Amygdala (tissue), 56 donors: Measurements from ENCODE around the gene RALGAPB.
"Not testable (repeated sequence)": the region's sequence is repeated elsewhere in the genome, so short reads cannot be mapped to it uniquely, and the experiment has no call there.

ENCODE experiments used
- DNase-seq, 56 donors: peaks; one replicate each; lab custom pipeline; 2025; lab: John Stamatoyannopoulos, UW

RALGAPB gene

GRCh38 chr20:38479596-38479995 is 7.0 kb downstream of the RALGAPB start:
- DNase-seq: no peak

DNA sequence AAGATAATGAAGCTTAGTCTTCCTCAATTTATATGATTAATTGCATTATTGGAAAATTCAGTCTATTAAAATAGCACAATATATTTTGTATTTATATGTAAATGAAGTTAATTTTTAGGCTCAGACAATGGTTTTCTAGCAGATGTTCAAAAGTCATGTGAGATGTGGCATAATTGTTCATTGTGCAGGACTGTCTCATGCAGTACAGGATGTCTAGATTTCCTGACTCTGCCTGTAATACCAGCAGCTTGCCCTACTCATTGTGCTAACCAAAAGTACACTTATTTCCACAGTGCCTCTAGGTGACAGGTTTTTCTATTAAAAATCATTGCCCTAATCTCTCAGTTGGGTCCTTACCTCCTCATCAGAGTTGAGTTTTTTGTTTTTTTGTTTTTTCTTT is 12.4 kb downstream of the RALGAPB start:
- no peak for DNase-seq

- no peak for DNase-seq
Observed at GRCh38 chr20:38489181-38489580, 16.5 kb downstream of the RALGAPB start.

GRCh38 chr20:38497246-38497935 is 24.7 kb downstream of the RALGAPB start:
- DNase-seq: no peak

DNA sequence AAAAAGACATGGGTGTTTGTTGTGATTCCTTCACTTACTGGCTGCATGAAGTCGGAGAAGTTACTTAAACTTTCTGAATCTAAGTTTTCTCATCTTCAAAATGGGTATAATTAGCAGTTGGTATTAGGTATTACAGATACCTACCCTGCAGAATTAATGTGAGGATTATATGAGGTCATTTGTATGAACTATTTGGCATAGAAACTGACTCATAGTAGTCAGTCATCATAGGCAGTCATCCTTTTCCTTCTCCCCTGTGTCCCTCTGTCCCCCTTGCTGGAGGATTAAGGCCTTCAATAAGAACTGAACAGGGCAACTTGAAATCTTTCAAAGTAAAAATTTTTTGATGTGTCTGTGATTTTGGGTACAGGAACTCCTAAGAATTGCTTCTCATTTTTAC is 26.3 kb downstream of the RALGAPB start:
- DNase-seq: no peak

DNA sequence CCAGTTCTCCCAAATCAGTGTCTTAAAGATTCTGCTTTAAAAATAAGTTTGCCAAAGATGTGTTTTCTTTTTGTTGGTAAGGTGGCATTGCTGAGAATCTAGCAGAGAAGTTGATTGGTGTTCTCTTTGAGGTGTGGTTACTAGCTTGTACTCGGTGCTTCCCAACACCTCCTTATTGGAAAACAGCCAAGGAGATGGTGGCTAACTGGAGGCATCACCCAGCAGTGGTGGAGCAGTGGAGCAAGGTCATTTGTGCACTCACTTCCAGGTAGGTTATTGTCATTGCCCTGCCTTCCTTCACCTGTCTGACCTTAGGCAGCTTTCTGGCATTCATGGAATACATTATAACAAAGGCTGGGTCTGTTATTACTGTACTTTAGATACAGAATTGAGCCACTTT is 26.7 kb downstream of the RALGAPB start:
- DNase-seq: no peak

GRCh38 chr20:38501858-38502436 is 29.3 kb downstream of the RALGAPB start:
- DNase-seq: no peak

GRCh38 chr20:38504368-38505090 is 31.9 kb downstream of the RALGAPB start:
- DNase-seq: no peak

- DNase-seq: no peak
Observed at GRCh38 chr20:38505091-38505455, 32.4 kb downstream of the RALGAPB start.

DNA sequence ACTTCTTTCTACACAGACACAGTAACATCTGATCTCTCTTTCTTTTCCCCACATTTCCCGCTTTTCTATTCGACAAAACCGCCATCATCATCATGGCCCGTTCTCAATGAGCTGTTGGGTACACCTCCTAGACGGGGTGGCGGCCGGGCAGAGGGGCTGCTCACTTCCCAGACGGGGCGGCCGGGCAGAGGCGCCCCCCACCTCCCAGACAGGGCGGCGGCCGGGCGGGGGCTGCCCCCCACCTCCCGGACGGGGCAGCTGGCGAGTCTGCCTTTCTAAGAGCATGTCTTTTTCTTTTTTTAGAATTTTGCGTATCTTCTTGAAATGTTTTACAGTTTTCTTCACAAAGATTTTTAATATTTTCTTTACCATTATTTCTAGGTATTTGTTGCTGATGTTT is 39.1 kb downstream of the RALGAPB start:
- not testable (repeated sequence) for DNase-seq

DNA sequence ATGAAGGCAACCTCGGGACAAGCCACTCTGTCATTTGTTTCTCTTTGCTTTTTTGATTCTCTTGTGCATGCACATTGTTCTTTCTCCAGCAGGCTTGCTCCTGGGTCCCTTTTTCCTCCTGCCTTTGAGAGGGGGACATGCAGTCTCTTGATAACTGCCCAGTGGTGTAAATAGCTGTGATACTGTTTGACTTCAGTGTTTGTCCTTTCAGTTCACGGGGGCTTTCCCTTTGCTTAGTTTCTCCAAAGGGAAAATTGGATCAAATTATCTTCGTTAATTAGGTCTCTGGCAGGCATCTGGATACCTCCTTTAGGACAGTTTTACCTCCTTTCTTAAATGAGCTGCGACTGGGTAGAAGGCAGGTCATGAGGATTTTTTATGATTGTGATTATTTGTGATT is 41.5 kb downstream of the RALGAPB start:
- DNase-seq: no peak

- DNase-seq: no peak
Observed at GRCh38 chr20:38514947-38515346, 42.3 kb downstream of the RALGAPB start.

DNA sequence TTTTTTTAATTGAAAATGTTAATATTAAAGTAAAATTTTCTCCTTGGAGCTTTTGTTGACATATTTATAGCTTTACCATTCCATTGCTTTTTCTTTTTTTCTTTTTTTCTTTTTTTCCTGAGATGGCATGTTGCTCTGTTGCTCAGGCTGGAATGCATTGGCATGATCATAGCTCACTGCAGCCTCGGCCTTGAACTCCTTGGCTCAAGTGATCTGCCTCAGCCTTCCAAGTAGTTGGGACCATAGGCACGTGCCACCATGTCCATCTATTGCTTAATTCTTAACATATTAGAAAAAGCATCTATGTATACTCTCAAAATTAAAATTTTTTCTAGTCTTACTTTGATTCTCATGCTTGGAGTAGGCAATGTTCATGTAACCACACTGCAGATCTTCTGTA is 43.0 kb downstream of the RALGAPB start:
- no peak for DNase-seq

DNA sequence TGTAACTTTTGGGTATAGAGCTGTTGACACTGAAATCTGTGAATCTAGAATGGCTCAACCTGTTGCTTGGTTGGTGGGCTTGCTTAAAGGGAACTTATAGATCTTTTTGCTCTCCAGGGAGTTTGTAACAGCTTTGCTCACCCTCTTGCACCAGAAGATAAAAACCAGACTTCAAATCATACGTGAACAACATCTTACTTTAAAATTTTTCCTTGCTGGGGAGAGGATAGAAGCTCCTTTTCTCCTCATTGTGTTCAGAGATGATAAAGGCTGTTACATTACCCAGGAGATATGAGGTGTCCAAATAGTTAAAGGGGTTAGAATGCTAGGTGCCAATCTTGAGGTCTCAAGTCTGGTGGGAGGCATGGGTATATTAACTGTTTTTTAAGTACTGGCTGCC is 46.8 kb downstream of the RALGAPB start:
- no peak for DNase-seq

DNA sequence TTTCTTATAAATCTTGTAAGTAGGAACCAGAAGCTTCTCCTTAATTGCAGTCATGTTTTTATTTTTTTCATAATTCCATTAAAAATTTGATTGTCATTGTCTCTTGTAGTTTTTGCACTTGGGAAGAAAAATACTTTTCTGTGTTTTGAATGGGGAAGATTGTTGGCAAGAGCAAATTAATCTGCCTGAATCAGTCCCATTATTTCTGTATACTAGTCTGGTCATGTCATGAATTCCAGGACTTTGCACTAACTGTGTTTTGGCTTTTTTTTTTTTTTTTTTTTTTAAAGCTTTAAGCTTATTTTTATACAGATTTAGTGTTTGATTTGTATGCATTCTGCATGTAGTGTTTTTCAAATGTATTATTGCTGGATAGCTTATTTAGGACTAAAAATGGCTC is 47.6 kb downstream of the RALGAPB start:
- no peak for DNase-seq

- DNase-seq: no peak
Observed at GRCh38 chr20:38523697-38524096, 51.1 kb downstream of the RALGAPB start.

- no peak for DNase-seq
Observed at GRCh38 chr20:38528167-38528566, 55.5 kb downstream of the RALGAPB start.

GRCh38 chr20:38531021-38531420 is 58.4 kb downstream of the RALGAPB start:
- no peak for DNase-seq

DNA sequence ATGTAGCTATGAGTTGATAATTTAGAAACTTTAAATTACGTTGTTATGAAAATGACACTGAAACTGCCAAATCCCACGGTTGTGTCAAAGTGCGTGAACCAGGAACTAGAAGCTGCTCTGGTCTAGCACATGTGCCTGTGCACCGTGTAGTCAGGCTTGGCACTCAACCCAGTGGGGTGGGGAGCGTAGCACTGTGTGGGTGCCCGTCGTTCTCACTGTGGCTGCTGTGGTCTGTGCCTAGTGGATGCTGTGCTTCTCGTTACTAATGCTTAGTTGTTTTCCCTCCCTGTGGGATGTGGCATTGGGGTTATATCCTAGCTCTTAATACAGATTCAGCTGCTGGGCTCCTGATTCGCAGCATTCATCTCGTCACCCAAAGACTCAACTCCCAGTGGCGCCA is 62.1 kb downstream of the RALGAPB start:
- DNase-seq: no peak

GRCh38 chr20:38536310-38536709 is 63.7 kb downstream of the RALGAPB start:
- DNase-seq: no peak

DNA sequence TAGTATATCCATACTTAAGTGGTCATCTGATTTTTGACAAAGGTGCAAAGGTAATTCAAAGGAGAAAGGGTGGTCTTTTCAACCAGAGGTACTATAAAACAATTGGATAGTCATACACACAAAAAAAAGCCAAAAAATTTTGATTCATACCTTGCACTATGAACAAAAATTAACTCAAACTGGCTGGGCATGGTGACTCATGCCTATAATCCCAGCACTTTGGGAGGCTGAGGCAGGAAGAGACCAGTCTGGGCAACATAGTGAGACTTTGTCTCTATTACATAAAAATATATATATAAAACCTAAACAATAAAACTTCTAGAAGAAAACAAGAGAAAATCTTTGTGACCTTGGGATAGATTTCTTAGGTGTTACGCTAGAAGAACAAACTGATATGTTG is 64.5 kb downstream of the RALGAPB start:
- no peak for DNase-seq

- no peak for DNase-seq
Observed at GRCh38 chr20:38538789-38539188, 66.1 kb downstream of the RALGAPB start.
